HG03565 (cell line): ENCODE measurements around the gene SPATA3.

Source experiments
- ATAC-seq: cut with Tn5 transposase; IDR thresholded peaks from one replicate; pipeline ENCODE4 v1.9.1; 2021; ENCODE audit warnings: mild to moderate bottlenecking, moderate library complexity; ENCODE audit not compliant: unreplicated experiment

The SPATA3 gene

DNA sequence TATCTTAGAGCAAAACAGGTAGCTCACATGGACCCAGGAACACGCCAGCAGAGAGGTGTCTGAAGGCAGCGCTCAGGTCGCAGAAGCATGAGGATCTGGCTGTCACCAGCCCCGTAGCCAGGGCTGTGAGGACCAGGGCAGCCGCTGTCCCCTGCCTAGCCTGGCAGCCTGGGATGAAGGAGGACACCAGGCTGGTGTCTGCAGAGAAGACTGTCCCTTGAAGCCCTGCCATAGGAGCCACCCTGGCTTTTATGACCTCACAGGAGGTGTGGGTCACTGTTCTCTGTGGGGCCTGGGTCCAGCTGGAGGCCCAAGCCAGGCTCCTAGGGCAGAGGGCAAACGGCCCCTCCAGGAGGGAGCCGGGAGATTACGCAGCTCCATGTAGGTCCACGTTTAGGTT is at the start of gene SPATA3:
Gene SPATA3 (plus strand): TSS at position 301 of the 400 bp plus-strand sequence. CDS start 113 bp downstream, outside the sequence.
- ATAC-seq: no peak

DNA sequence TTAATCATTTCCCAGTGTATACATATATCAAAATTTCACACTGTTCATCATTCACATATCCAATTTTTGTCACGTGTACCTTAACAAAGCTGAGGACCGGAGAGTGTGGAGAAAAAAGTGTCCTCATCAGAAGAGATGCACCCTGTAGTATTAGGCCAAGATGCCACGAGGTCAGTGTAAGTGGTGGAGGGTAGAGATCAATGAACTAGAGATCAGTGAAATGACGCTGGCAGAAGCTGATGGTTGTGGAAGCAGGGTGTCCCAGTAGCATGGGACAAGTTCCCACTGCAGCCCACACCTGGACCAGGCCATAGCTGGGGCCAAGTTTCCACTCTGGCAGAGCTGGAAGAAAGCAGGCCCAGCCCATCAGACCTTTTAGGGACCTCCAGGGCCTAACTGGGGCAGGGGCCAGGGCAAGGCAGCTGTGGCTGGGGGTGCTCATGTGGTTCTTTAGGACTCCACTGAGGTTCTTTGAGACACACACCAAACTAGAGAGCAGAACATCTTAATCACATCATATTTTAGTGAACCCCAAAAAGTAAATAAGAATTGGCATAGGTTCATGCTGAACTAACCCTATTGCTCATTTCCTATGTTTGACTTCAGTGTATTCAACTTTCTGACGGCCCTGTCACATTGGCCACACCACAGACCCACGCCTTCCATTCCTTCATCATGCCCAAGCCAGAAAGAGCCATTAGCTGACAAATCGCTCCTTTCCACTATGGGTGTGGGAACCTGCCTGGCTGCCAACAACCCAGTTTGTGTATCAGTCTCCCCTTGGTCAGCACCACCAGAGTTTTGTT is 49.3 kb upstream of the SPATA3 start:
- ATAC-seq: no peak

DNA sequence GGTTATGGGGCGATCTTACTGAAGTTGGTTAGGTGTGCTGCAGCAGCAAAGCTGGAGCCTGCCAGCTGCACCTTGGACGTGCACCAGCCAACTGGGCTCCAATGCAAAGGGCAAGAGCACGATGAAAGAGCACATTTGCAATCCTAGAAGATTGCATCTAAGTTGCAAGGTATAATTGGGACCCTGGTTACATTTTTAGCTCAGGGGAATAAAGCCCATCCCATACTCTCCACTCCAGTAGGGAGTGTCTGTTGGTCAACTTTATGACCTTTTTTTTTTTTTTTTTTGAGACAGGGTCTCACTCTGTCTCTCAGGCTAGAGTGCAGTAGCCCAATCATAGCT is 48.7 kb upstream of the SPATA3 start:
- no peak for ATAC-seq

DNA sequence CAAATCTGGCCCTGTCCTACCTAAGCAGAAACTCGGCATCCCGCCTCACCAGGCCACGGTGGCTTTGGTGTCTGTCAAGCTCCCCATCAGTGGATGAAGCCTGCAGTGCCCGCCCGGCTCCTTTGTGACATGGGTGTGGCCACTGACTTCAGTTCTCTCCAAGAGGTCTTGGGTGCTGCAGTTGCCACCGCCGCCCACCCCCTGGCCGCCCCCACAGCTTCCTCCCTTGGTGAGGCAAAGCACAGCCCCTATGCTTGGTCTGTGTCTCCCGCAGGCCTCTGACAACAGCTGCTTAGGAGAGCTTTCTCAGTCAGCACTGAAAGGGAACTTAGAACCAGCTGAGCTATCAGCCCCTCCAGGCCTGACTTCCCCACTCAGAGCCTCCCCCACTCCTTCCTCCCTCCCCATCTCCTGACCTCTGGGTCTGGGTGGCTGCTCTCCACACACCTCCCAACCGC is 48.0 kb upstream of the SPATA3 start:
- ATAC-seq: peak; percentile 23

DNA sequence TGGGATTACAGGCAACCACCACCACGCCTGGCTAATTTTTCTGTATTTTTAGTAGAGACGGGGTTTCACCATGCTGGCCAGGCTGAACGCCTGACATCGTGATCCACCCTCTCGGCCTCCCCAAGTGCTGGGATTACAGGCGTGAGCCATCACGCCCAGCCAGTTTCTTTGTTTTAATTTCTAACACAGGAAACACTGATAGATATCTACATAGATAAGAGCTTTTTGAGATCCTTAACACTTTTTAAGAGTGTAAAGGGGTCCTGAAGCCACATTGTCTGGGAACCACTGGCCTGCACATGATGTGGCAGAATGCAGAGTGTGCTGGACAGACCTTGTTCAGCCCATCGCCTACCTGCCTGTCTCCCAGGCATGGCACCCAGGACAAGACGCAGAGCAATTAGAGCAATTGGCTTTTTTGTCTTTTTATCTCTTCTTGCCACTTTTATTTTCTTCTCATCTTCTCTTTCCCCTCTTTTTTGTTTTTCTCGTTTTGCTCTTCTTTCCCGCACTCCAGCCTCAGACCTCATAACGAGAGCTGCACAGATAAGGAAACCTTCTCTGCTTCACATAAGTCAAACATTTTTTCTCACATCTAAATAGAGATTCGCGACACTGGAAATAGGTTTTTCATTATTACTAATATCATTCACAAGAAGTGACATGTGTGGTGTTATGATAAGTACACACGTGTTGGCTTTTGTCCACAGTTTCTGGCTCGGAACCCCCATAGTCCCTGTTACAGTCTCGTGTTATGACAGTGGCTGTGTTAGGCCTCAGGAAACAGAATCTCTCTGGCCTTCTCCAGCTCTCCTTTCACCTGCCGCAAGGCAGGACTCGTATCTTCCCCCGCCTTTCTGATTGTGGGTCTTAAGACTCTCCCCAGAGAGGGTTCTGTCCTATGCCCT is 45.7 kb upstream of the SPATA3 start:
- peak; percentile 58 for ATAC-seq

DNA sequence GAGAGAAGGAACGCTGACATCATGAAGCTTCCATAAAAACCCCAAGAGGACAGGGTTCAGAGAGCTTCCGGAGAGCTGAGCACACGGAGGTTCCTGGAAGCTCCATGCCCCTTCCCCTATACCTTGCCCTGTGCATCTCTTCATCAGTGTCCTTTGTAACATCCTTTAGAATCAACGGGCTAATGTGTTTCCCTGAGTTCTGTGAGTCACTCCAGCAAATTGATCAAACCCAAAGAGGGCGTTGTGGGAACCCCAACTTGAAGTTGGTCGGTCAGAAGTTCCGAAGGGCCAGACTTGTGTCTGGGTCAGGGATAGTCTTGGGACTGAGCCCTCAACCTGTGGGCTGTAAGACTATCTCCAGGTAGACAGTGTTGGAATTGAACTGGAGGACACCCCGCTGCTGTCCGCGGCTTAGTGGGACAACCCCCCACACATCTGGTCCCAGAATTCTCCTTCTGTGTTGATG is 45.0 kb upstream of the SPATA3 start:
- ATAC-seq: no peak

DNA sequence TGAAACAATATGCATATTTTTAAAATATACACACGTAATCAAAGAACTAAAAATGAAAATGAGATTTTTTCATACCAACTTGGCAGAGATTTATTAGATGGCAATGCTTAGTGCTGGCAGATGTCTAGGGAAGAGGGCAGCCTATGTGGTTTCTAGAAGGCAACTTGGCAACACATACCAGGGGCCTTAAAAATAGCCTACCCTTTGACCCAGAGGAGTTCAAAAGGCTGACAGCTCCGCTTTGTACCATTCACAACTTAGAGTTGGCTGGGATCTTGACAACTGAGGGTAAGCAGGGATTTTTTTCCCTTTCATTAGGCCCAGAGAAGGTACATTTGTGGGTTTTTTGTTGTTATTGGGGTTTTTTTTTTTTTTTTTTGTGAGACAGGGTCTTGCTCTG is 44.5 kb upstream of the SPATA3 start:
- no peak for ATAC-seq

DNA sequence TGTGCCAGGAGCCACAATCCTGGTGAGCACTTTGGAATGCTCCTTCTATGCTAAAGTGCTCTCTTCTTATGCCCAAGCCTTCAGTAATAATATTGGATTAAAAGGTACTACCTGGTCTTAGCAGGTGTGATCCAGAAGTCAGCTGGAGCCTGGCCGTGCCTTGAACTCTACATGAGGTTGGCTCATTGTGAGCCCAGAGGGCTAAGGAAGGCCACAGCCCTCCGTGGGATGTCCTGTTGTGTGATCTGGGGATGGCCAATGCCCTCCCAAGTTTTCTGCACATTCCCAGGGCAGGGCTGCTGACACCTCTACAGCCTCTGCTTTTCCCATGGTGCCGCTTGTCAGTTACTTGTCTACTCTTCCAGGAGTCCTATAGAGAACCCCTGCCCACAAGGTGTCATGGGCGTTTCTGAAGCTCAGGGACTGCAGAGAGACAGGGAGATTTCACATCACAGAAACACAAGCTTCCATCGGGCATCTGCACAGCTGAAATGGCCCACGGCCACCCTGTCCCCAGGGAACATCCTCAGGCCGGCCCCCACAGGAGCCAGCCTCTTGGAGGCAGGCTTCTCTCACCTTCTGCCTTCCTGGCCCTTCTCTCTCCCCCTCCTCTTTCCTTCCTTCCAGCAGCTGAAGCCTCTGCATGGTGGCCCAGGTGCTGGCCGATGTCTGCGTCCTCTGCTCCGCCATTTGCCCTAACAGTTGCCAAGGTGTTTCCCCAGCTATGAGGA is 43.5 kb upstream of the SPATA3 start:
- ATAC-seq: no peak

DNA sequence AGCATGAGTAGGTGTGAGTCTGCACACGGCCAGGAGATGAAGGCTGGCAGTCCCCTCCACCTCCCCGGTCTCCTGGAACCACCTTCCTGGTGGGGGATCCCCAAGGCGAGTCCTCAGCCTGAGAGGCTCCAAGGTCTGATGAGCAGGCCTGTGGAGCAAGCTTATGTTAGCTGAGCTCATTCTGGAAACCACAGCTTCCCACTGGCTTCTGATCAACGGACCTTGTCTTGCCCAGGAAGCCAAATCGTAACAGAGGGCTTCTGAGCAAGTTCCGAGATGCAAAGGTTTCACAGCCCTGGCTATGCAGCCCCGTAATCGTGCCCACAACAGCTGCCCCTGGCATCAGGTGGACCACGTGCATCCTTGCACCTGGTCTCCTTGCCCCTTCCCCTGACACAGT is 42.1 kb upstream of the SPATA3 start:
- no peak for ATAC-seq

DNA sequence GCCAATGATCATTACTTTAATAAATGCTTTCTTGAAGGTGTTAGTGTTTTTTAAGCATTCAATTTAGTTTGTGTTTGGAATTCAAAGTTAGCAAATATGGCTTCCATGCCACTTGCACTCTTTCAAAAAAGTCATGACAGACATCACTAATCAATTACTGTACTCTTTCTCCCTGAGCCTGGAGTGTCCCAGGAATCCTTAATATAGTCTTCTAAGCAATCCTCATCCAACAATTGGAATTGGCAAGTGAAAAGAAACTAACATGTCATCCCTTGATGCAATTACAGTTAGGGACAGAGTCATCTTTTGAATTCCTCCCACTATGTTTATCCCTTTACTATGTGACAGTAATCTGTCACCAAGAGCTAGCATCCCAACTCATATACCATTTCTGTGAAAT is 41.2 kb upstream of the SPATA3 start:
- ATAC-seq: no peak

DNA sequence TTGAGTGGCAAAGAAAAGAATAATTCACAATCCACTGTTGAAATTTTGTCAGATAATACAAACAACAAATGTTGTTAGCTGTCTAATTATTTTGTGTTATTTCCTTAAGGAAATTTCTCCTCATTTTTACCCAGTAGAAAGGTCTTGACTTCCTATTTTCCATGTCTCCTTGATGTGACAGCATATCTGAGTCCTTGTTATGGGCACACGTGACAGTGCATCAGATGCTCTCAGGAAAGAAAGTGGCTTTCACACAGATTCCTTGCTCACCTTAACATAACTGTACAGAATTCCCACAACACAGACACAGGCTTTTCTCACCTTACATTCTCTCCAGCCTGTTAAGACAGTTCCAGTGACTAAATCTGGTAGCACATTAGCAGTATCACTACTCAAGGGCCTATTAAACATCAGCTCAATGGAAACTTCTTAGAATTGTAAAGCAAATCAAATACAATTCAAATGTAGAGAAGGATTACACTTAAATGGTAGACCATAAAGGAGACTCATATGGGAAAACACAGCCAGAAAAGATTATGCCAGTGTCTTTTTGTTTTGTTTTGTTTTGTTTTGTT is 40.7 kb upstream of the SPATA3 start:
- no peak for ATAC-seq

DNA sequence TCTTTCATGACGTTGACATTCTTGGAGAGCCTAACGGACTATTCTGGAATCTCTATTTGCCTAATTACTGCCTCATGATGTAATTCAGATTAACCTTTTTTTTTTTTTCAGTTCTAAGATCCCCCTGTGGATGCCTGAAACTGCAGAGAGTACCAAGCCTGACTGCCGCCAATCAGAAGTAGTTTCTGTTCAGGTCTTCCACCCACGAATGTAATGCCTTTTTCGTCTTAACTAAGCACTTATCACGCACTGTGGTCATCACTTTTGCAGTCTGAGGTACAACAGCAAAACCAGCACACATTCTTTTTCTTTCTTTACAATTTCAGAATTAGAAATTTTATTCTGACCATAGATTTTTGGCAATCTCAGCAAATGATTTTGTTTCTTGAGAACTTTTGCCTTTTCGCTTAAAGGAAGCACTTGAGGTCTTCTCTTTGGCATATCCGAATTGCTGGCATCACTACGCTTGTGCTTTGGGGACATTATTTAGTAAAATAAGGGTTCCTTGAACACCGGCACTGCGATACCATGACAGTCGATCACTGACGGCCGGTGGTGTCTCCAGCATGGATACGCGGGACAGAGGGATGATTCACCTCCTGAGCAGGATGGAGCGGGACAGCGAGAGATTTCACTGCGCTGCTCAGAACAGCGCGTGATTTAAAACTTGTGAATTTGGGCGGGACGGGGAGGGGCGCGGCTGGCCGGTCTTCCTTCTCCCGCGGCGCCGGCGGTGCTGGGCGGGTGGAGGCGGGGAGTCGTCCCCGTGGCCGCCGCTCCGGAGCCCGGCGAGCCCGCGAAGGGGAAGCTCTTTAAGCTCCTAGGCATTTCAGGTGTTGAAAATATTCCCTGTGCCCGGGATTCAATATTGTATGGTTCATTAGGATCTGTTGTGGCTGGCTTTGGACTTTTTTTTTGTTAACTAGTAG is 38.8 kb upstream of the SPATA3 start:
- ATAC-seq: peak; percentile 68

DNA sequence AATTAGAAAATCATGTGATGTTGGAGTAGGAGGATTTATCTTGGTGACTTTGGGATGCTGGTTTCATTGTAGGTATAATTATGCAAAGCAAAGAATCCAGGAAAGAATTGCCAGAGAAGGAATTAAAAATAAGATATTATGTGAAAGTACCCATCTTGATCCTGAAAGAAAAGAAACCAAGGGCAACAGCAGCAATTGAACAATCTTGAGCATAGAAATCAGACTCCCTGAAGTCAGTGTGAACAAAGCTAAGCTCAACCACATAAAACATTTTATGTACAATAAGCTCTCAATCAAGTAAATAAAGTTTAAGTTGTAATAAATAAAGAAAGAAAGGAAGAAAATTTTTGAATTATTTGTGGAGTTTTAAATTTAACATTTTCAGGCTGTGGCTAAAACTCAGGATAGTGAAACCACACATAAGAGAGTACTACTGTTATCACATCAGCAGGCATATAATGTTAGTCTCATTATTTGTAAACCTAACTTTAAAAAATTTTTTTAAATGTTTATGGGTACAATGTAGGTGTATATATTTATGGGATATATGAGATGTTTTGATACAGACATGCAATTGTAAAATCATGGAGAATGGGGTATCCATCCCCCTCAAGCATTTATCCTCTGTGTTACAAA is 38.0 kb upstream of the SPATA3 start:
- ATAC-seq: no peak

DNA sequence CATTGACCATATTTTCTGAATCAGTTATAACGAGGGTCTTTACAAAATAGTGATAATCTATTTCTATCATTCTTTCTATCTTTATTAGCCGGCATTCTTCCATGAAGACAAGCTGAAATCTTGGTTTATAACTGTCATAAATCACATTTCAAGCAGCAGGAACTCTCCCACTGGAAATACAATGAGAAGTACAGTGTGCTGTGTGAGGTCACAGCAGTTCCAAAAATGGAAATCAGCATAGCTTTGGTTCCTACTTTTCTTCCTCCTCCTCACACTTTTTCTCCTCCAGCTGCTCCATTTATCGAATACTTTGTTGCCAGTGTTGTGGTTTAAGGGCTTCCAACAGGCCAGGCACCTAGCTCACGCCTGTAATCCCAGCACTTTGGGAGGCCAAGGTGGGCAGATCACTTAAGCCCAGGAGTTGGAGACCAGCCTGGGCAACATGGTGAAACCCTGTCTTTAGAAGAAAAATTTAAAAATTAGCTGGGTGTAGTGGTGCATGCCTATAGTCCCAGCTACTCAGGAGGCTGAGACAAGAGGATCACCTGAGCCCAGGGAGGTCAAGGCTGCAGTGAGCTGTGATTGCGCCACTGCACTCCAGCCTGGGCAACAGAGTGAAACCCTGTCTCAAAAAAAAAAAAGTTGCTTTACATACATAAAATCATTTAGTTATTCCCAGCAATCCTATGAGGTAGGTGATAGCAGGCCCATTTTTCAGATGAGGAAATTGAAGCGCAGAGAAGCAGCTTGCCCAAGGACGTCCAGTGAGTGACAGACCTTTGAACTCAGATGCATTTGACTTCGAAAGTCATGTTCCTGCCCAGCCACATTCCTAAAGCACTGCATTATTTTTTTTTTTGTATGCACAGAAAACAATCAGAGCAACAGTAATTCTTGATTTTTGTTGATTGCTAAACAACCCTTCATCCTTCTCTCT is 36.8 kb upstream of the SPATA3 start:
- no peak for ATAC-seq

DNA sequence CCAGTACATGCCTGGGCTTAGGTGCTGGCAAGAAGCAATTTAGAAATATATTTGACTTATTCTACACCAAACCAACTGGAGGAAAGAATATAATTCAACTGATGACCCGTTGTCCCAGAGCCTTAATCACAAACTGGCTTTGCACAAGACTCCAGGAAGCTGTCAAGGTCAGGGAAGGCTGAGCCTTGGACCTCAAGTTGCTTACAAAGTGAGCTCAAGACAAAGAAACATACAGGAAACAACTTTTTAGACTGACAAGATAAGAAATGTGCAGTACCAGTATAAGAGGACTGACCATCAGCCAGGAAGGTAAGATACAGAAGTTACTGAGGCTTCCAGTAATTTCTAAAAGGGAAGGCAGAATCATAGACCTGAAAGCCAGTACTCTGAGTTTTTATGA is 35.9 kb upstream of the SPATA3 start:
- no peak for ATAC-seq

DNA sequence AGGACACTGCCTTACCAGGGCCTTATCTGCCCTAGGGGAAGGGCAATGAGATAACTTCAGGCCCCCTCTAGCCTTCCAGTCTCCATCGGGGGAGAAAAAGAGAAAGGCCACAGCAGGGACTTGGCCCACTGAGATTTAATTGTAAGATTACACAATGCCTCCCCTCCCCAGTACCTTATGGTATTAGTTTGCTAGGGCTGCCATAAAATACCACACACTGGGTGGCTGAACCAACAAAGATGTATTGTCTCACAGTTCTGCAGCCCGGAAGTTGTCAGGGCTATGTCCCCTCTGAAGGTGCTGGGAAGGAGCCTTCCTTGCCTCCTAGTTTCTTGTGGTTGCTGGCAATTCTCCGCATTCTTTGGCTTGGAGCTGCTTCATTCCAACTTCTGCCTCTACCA is 34.8 kb upstream of the SPATA3 start:
- no peak for ATAC-seq

DNA sequence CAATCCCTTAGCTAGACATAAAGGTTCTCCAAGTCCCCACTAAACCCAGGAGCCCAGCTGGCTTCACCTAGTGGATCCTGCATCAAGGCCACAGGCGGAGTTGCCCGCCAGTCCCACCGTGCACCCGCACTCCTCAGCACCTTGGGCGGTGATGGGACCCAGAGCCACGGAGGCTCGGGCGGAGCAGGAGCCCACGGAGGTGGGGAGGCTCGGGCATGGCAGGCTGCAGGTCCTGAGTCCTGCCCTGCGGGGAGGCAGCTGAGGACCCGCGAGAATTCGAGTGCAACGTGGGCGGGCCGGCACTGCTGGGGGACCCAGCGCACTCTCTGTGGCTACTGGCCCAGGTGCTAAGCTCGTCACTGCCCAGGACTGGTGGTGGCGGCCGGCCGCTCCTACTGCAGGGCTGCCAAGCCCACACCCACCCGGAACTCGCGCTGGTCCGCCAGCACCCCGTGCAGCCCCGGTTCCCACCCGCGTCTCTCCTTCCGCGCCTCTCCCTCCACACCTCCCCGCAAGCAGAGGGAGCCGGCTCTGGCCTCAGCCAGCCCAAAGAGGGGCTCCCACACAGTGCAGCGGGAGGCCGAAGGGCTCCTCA is 31.7 kb upstream of the SPATA3 start:
- ATAC-seq: no peak

DNA sequence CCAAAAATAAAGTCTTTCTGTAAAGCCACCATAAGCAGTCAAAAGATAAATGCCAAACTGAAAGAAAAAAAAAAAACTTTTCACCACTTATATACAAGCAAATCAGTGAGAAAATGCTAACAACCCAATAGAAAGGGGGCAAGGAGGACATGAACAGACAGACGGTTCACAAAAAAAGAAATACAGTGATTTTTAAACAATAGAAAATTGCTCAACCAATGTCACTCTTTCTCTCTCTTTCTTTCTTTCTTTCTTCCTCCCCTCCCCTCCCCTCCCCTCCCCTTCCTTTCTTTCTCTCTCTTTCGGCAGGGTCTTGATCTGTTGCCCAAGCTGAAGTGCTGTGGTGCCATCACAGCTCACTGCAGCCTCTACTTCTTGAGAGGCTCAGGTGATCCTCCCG is 28.8 kb upstream of the SPATA3 start:
- ATAC-seq: no peak
